Gastroesophageal sphincter (tissue), 4 donors: Measurements from ENCODE around the gene CBLN3. TPM values are rescaled to one million over a fixed set of nuclear protein-coding genes. Genes with fewer than 3 reads are reported as not detected.

Experiments used
- ATAC-seq: fragments of 150-250 bp; one replicate; pipeline ENCODE4 v1.9.1; 2016; ENCODE audit warnings: mild to moderate bottlenecking, moderate library complexity
- H3K27ac ChIP-seq, 4 donors: fragments of 200-600 bp; sonication (generic) in 3 of 4; 1 replicate in 3 of 4; 2 replicates in 1 of 4; pipeline ENCODE4 v1.5.1; 2016 to 2019
- H3K27me3 ChIP-seq: fragments of 200-600 bp; sonication (generic); one replicate; pipeline ENCODE4 v1.5.1; 2019
- H3K36me3 ChIP-seq, 2 donors: fragments of 200-600 bp; sonication (generic); one replicate each; pipeline ENCODE4 v1.5.1; 2019; ENCODE audit warnings: control low read depth in 1 of 2
- H3K4me1 ChIP-seq, 3 donors: fragments of 200-600 bp; sonication (generic); 1 replicate in 2 of 3; 2 replicates in 1 of 3; pipeline ENCODE4 v1.5.1; 2016 to 2019; ENCODE audit warnings: control low read depth in 2 of 3
- H3K4me3 ChIP-seq, 2 donors: fragments of 200-600 bp; sonication (generic); one replicate each; pipeline ENCODE4 v1.5.1; 2019; ENCODE audit warnings: mild to moderate bottlenecking in 1 of 2, moderate library complexity in 1 of 2
- H3K9me3 ChIP-seq, 3 donors: fragments of 200-600 bp; sonication (generic); one replicate each; pipeline ENCODE4 v1.5.1; 2017 to 2019; ENCODE audit warnings: control low read depth in 2 of 3
- EP300 ChIP-seq: sonication (generic); formaldehyde crosslinking; IDR thresholded peaks from one replicate; pipeline ENCODE4 v1.6.1; 2017; ENCODE audit warnings: antibody characterized with exemption, mild to moderate bottlenecking
- POLR2A ChIP-seq, 2 donors: fragments of 450-650 bp; IDR thresholded peaks; one replicate each; pipeline ENCODE4 v1.6.1; 2017; ENCODE audit warnings: antibody characterized with exemption in 2 of 2, mild to moderate bottlenecking in 2 of 2, moderate library complexity in 1 of 2
- POLR2AphosphoS5 ChIP-seq: sonication (generic); formaldehyde crosslinking; IDR thresholded peaks from one replicate; pipeline ENCODE4 v1.6.1; 2017; ENCODE audit warnings: antibody characterized with exemption
- WGBS, 2 donors: methylation state at CpG; one replicate each; pipeline ENCODE4 v1.1.5; 2018; ENCODE audit warnings: low coverage in 1 of 2; 5-methylcytosine and 5-hydroxymethylcytosine counted together
- total RNA-seq, 4 donors: library from RNA; depleted of rRNA; stranded (reverse); fragments of >200 nt; gene quantifications; one replicate each; pipeline ENCODE4 v1.1.0, GENCODE V29; 2016
- TF ChIP-seq, protein P1 (sequence below), 4 experiments: fragments of 200-600 bp in 2 of 4; fragments of 450-650 bp in 2 of 4; sonication (generic) in 1 of 4; IDR thresholded peaks; one replicate each; pipeline ENCODE4 v1.5.1; 2017 to 2019; ENCODE audit warnings: antibody characterized with exemption in 4 of 4, mild to moderate bottlenecking in 2 of 4, moderate library complexity in 2 of 4

CBLN3 gene
- total RNA-seq, 4 donors from 2014 or later: 0.49 to 2.8 (median 2.1) TPM

DNA sequence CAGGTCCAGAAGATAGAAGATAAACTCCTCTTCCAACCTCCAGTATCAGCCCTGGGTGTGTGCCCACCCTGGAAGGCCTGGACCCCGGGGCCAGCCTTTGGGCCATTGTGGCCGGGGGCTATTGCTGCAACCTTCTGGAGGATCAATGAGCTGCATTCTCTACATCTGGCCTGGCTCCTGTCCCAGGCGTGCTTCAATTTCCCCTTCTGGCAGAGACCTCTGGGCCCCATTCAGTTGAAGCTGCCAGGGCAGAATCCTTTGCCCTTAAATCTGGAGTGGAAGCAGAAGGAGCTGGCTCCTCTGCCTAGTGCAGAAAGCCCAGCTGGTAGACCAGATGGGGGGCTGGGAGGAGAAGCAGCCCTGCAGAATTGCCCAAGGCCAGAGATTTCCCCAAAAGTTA, 20.7 kb downstream of the CBLN3 start:
- no peak overlapping the region for H3K27ac ChIP-seq
- TF ChIP-seq, protein P1, sequence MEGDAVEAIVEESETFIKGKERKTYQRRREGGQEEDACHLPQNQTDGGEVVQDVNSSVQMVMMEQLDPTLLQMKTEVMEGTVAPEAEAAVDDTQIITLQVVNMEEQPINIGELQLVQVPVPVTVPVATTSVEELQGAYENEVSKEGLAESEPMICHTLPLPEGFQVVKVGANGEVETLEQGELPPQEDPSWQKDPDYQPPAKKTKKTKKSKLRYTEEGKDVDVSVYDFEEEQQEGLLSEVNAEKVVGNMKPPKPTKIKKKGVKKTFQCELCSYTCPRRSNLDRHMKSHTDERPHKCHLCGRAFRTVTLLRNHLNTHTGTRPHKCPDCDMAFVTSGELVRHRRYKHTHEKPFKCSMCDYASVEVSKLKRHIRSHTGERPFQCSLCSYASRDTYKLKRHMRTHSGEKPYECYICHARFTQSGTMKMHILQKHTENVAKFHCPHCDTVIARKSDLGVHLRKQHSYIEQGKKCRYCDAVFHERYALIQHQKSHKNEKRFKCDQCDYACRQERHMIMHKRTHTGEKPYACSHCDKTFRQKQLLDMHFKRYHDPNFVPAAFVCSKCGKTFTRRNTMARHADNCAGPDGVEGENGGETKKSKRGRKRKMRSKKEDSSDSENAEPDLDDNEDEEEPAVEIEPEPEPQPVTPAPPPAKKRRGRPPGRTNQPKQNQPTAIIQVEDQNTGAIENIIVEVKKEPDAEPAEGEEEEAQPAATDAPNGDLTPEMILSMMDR (IDR thresholded peaks at IDR 0.05): no peak
- TF ChIP-seq EP300: no peak
- H3K36me3 ChIP-seq: peaks cover 0 to 75% of the 10 kb centered on the region in 2 donors
- H3K27me3 ChIP-seq: no peaks in the 10 kb centered on the region
- H3K4me1 ChIP-seq: peaks cover 0 to 10% (median 0%) of the 10 kb centered on the region in 3 donors
- WGBS, 2 donors: no CpG with 5 or more reads among the region's 3 CpGs
- no peak overlapping the region for H3K4me3 ChIP-seq
- ATAC-seq: no peak
- no peaks in the 10 kb centered on the region for H3K9me3 ChIP-seq

DNA sequence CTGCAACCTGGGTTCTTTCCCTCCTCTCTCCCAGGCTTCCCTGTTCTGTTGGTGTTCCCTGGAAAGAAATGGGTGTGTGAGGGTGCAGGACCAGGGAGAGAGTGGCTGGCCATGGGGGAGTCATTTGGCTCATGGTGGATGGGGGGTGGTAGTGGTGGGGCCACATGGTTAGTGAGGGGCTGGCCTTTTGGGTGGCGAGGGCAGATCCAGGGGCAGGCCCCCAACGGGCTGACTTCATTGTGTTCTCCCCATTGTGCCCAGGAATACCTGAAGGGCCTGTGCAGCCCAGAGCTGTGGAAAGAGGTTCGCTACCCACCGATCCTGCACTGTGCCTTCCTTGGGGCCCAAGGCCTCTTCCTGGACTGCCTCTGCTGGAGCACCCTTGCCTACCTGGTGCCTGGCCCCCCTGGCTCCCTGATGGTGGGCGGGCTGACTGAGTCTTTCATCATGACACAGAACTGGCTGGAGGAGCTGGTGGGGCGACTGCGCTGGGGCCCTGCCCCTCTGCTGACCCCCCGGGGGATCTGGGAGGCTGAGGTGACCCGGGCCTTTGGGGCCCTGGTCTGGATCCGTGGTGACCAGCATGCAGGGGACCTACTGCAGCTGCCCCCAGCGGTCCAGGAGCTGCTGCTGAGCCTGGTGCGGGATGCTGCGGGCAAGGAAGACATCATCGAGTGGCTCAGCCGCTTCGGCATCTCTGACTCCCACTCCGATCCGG, 21.7 kb downstream of the CBLN3 start:
- H3K36me3 ChIP-seq: peaks cover 0 to 65% of the 10 kb centered on the region in 2 donors

DNA sequence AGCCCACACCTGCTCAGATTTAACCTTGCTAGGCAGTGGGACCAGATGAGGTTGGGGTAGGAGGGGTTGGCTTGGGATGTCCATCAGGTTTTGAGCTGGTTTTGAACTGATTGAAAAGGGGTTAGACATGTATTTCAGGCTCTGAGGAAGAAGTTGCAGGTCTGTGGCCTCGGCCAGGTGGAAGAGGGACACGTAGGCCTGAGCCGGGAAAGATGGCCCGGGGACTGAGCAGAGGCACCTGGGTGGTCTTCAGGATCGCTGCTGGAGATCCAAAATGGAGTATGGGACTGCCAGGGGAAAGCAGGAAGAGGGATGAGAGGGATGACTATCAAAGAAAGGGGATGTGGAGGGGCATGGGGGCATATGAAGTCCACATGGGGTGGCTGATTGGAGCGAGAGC, 23.1 kb downstream of the CBLN3 start:
- H3K9me3 ChIP-seq: no peaks in the 10 kb centered on the region
- WGBS, 2 donors: 97 to 100% methylated on average over 1 to 6 of the region's 6 CpGs
- H3K4me3 ChIP-seq: no peak overlapping the region
- no peak for ATAC-seq
- H3K27ac ChIP-seq: no peak overlapping the region
- H3K27me3 ChIP-seq: no peaks in the 10 kb centered on the region
- H3K4me1 ChIP-seq: peaks cover 0 to 33% (median 9%) of the 10 kb centered on the region in 3 donors
- TF ChIP-seq, protein P1 (IDR thresholded peaks at IDR 0.05): no peak
- TF ChIP-seq POLR2AphosphoS5 (no peak), POLR2A (IDR thresholded peaks at IDR 0.05) (no peak)
- peaks cover 0 to 56% of the 10 kb centered on the region in 2 donors for H3K36me3 ChIP-seq

More for the DNA sequence above, 21.7 kb downstream of the CBLN3 start:
- no peak for TF ChIP-seq POLR2A (IDR thresholded peaks at IDR 0.05)
- TF ChIP-seq POLR2AphosphoS5: no peak
- no peak for TF ChIP-seq EP300
- TF ChIP-seq, protein P1 (IDR thresholded peaks at IDR 0.05): no peak
- no peaks in the 10 kb centered on the region for H3K9me3 ChIP-seq
- no peak overlapping the region for H3K4me3 ChIP-seq
- no peak for ATAC-seq
- H3K27ac ChIP-seq: no peak overlapping the region
- H3K27me3 ChIP-seq: no peaks in the 10 kb centered on the region
- no CpG with 5 or more reads among the region's 18 CpGs for WGBS, 2 donors
- H3K4me1 ChIP-seq: peaks cover 0 to 20% (median 2%) of the 10 kb centered on the region in 3 donors

DNA sequence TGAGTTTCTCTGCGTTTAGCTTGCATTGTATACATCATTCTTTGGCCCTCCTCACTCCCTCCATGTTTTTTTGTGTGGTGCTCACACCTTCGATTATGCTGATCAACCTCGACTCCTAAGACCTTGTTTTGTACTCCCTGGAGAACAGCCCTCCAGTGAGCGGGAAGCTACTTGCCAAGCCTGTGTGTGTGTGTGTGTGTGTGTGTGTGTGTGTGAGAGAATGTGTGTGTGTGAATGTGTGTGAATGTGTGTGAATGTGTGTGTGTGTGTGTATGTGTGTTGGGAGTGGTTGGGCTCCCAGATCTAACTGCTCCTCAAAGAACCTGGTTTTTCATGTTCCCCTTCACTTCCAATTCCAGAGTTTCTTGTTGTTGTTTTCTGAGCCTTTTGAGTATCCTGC, 24.7 kb downstream of the CBLN3 start:
- Histone ChIP-seq H3K27me3 (no peaks in the 10 kb centered on the region), H3K27ac (peak overlapping the region in 1 of 4 donors; percentile 17), H3K9me3 (no peaks in the 10 kb centered on the region), H3K36me3 (peaks cover 0 to 42% of the 10 kb centered on the region in 2 donors), H3K4me3 (no peak overlapping the region), H3K4me1 (peaks cover 0 to 49% (median 20%) of the 10 kb centered on the region in 3 donors)
- TF ChIP-seq, protein P1 (IDR thresholded peaks at IDR 0.05): no peak
- TF ChIP-seq POLR2A (IDR thresholded peaks at IDR 0.05): no peak
- TF ChIP-seq POLR2AphosphoS5: no peak
- no peak for TF ChIP-seq EP300
- no peak for ATAC-seq
- 60% methylated on average over 3 of the region's 4 CpGs; no CpG with 5 or more reads in 1 of the 2 donors for WGBS, 2 donors
